Natural killer cell treated with Interleukin-12 subunit alpha and Interleukin-12 subunit beta and Interleukin-15 and Interleukin-18, amount 100 ng/mL, for 72 hours (primary cell): ENCODE results near the gene MAP3K6. TPM values are rescaled to one million over a fixed set of nuclear protein-coding genes. Genes with fewer than 3 reads are reported as not detected.
A peak's percentile ranks its signal among the peaks of the same experiment; 100 is the strongest.

Experiments used
- ATAC-seq, 2 donors: fragments of 150-1000 bp; cut with Tn5 transposase in 1 of 2; sonication (Bioruptor Pico), chemical (Tn5 transposase) in 1 of 2; 2 replicates each; pipeline ENCODE4 v1.10.0; 2021
- DNase-seq: peaks from one replicate; pipeline ENCODE4 v3.0.0; 2022; ENCODE audit warnings: low spot score
- H3K27ac Mint-ChIP-seq, 2 donors: 1 replicate in 1 of 2; 2 replicates in 1 of 2; pipeline ENCODE4 v1.8.0; 2022; ENCODE audit warnings: mixed read lengths in 2 of 2, mild to moderate bottlenecking in 1 of 2, moderate library complexity in 1 of 2
- H3K27me3 Mint-ChIP-seq, 2 donors: 1 replicate in 1 of 2; 2 replicates in 1 of 2; pipeline ENCODE4 v1.8.0; 2022; ENCODE audit warnings: mixed read lengths in 2 of 2
- H3K36me3 Mint-ChIP-seq: one replicate; pipeline ENCODE4 v1.8.0; 2022; ENCODE audit warnings: mixed read lengths
- H3K4me1 Mint-ChIP-seq, 2 donors: 1 replicate in 1 of 2; 2 replicates in 1 of 2; pipeline ENCODE4 v1.8.0; 2022; ENCODE audit warnings: low read depth in 2 of 2, mixed read lengths in 2 of 2, mild to moderate bottlenecking in 1 of 2
- H3K4me3 Mint-ChIP-seq: one replicate; pipeline ENCODE4 v1.8.0; 2022; ENCODE audit warnings: mixed read lengths
- H3K9me3 Mint-ChIP-seq: 2 replicates; pipeline ENCODE4 v1.8.0; 2022; ENCODE audit warnings: mixed read lengths
- total RNA-seq, 2 donors: library from RNA; stranded (reverse); gene quantifications; one replicate each; pipeline ENCODE4 v1.2.3, GENCODE V29; 2022

MAP3K6 gene
- total RNA-seq, 2 donors from 2014 or later = 8.5 TPM

DNA sequence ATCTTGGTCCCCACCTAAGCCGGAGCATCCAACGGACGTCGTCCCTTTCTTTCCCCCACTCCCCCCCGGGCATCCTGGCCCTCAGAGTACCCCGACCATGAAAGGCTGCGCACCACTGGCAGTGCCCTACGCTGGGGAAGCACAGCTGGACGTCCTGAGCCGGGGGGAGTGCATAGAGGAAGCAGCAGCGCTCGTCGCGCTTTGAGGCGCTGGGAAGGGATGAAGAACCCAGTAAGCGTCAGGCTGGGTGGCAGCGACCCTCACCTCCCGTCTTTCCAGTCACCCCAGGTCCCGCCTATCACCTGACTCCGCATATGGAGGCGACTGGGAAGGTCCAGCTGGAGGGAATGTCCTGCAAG lies 5.7 kb downstream of the MAP3K6 start:
- Mint-ChIP-seq H3K9me3 (no peaks in the 10 kb centered on the region), H3K4me3 (peak overlapping the region; percentile 80), H3K36me3 (no peaks in the 10 kb centered on the region), H3K27ac (no peak overlapping the region), H3K27me3 (no peaks in the 10 kb centered on the region), H3K4me1 (peaks cover 39 to 43% of the 10 kb centered on the region in 2 donors)
- no peak for ATAC-seq
- no peak for DNase-seq

DNA sequence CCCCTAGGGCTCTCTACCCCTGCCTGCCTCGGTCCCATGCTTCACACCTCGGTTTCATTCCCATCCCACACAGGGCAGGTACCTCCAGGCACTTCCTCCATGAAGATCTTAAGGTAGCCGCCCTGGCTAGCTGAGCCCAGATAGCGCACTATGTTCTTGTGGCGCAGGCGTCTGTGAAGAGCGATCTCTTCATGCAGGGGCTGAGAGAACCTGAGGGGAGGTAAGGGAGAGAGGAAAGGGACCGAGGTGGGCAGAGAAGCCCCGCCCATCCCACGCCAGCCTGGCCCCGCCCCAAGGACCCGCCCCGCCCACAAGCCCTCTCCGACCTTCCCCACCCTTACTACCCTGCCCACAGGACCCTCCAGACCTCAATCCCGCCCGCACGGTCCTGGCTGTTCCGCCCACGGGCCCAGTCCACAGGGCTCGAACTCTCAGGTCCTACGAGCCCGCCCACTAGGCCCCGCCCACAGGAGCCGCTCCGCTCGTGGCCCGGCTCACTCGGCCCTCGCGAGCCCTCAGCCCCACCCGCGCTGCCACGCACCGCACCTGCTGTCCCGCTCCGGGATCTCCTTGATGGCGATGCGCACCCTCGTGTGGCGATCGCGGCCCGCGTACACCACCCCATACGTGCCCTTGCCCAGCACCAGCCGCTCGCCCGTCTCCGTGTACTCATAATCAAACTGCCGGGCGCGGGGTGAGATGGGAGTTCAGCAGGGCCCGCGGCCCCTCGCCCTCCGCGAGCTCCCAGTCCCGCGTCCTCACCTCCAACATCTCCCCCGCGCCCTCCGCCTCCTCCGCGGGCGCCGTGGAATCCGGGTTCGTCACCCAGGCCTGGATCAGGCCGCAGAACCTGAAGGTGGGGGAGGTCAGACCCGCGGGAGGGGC lies 6.4 kb downstream of the MAP3K6 start:
- Mint-ChIP-seq H3K36me3 (no peaks in the 10 kb centered on the region), H3K27me3 (no peaks in the 10 kb centered on the region), H3K4me3 (peak overlapping the region; percentile 80), H3K4me1 (peaks cover 37 to 42% of the 10 kb centered on the region in 2 donors), H3K27ac (peak overlapping the region; percentile 27 to 51), H3K9me3 (no peaks in the 10 kb centered on the region)
- ATAC-seq = peak; percentile 18 to 40
- peak; percentile 70 for DNase-seq

DNA sequence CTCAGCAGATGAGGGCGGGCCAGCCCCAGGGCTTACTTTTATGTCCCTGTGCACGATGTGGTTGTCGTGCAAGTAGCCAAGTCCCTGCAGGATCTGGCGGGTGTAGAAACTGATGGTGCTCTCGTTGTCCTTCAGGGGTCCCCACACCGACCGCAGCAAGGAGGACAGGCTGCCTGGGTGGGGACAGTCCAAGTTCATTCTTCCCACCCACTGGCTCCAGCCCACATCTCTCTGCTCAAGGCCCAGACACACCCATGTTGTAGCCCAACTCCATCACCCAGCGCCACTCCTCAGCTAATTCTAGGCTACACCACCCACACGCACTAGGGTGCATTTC lies 7.0 kb downstream of the MAP3K6 start:
- DNase-seq (no peak), ATAC-seq (no peak)
- no peaks in the 10 kb centered on the region for H3K9me3 Mint-ChIP-seq
- no peaks in the 10 kb centered on the region for H3K36me3 Mint-ChIP-seq
- H3K4me1 Mint-ChIP-seq = peaks cover 34 to 38% of the 10 kb centered on the region in 2 donors
- H3K4me3 Mint-ChIP-seq = peak overlapping the region; percentile 80
- no peaks in the 10 kb centered on the region for H3K27me3 Mint-ChIP-seq
- peak overlapping the region; percentile 27 to 51 for H3K27ac Mint-ChIP-seq

GRCh38 chr1:27358928-27359313 lies 7.8 kb downstream of the MAP3K6 start:
- H3K27ac Mint-ChIP-seq = peak overlapping the region in 1 of 2 donors; percentile 16
- no peaks in the 10 kb centered on the region for H3K27me3 Mint-ChIP-seq
- H3K36me3 Mint-ChIP-seq = no peaks in the 10 kb centered on the region
- ATAC-seq (no peak), DNase-seq (no peak)
- peak overlapping the region; percentile 80 for H3K4me3 Mint-ChIP-seq
- peaks cover 29 to 30% of the 10 kb centered on the region in 2 donors for H3K4me1 Mint-ChIP-seq
- H3K9me3 Mint-ChIP-seq = no peaks in the 10 kb centered on the region

DNA sequence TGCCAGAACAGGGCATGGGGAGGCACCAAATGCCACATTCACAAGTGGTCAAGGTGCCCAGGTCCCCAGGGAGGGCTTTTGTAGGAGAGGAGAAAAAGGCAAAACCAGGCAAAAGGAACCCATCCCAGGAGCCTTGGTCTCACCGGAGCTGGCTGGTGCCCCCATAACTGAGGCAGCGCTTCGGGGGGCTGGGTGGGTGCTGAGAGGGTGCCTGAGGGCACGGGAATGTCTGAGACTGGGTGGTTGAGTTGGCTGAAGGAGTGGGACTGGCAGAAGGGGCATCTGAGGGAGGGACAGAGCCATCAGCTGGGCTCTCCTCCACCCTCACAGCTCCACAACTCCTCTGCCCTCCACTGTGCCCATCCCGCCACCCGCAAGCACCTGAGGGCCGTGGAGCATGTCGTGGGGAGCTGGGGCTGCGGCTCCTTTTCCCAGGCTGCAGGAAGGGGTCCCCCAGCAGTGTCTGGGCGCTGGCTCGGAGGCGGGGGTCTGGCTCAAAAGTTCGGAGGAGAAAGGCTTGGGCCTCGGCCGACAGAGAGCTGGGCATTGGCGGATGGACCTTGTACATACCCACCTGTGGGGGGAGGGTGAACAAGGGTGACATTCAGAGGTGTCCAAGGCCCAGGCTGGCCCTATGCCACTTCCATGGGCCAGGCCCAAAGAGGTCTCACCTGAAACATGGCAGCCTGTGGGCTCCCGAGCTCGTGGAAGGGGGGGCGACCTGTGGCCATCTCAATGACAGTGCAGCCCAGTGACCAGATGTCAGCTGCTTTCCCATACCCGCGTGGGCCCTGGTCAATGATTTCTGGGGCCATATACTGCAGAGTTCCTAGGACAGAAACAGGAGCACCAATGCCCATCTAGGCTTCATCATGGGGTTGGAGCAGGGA lies 8.5 kb downstream of the MAP3K6 start:
- Mint-ChIP-seq H3K4me1 (peaks cover 29 to 30% of the 10 kb centered on the region in 2 donors), H3K9me3 (no peaks in the 10 kb centered on the region), H3K27ac (peak overlapping the region; percentile 16 to 67), H3K36me3 (no peaks in the 10 kb centered on the region), H3K4me3 (peak overlapping the region; percentile 66), H3K27me3 (no peaks in the 10 kb centered on the region)
- no peak for ATAC-seq
- DNase-seq = no peak

DNA sequence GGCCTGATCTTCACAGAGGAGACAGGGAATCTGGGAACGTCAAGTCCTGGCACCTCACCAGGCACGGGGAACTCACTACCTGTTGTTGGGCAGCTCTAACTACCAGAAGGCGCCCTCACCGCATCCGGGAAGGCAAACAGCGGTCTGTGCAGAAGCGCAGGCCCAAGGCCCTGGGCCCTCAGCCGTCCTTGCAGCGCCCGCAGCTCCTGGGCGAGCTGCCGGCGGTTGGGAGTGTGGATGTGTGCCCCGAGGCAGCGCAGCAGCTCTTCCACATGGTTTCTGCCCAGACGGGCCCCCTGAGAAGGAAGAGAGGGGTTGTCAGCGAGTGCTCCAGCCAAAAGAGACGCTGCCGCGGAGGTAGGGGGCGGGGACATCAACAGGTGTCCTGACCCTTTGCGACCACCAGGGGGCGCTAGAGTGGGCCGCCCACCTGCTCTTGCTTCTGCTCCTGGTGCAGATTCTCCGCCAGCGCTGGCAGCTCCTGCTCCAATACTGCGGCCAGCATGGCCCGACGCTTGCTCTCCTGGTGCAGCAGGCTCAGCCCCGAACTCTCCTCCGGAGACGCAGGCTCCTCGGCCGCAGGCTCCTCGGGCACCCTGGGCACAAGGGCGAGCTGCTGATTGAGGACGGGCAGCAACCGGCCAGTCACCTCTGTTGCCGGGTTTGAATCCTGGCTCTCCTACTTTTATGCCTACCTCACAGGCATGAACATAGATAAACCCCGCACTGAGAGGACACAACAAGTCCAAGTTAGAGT lies 9.3 kb downstream of the MAP3K6 start:
- no peaks in the 10 kb centered on the region for H3K36me3 Mint-ChIP-seq
- no peaks in the 10 kb centered on the region for H3K9me3 Mint-ChIP-seq
- H3K27me3 Mint-ChIP-seq = no peaks in the 10 kb centered on the region
- peak overlapping the region; percentile 66 for H3K4me3 Mint-ChIP-seq
- H3K27ac Mint-ChIP-seq = peak overlapping the region; percentile 67 to 80
- DNase-seq (peak; percentile 79), ATAC-seq (peak; percentile 72 to 75)
- peaks cover 29 to 30% of the 10 kb centered on the region in 2 donors for H3K4me1 Mint-ChIP-seq

- Mint-ChIP-seq H3K4me1 (peaks cover 29 to 30% of the 10 kb centered on the region in 2 donors), H3K36me3 (no peaks in the 10 kb centered on the region), H3K27ac (peak overlapping the region; percentile 67 to 80), H3K4me3 (peak overlapping the region; percentile 66), H3K9me3 (no peaks in the 10 kb centered on the region), H3K27me3 (no peaks in the 10 kb centered on the region)
- ATAC-seq = peak; percentile 72 to 87
- peak; percentile 82 for DNase-seq
These were observed 10.0 kb downstream of the MAP3K6 start for GRCh38 chr1:27356619-27357280.

DNA sequence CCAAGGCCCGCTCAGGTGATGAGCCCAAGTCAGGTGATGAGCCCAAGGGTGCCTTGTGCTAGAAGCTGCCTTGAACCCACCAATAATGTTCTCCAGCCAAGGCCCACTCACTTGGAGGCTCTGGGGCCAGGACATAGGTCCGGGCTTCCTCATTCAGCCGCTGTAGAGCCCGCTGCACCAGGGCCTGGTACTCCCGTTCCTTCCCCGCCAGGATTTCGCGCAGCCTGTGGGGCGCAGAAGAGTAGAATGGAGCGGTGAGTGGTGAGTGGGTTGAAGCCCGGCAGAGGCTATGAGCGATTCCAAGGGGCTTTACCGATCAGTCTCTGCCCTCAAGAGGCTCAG lies 10.5 kb downstream of the MAP3K6 start:
- Mint-ChIP-seq H3K4me3 (peak overlapping the region; percentile 66), H3K36me3 (no peaks in the 10 kb centered on the region), H3K9me3 (no peaks in the 10 kb centered on the region), H3K27me3 (no peaks in the 10 kb centered on the region), H3K4me1 (peaks cover 29 to 30% of the 10 kb centered on the region in 2 donors), H3K27ac (peak overlapping the region; percentile 67 to 80)
- ATAC-seq (no peak), DNase-seq (no peak)

- H3K4me1 Mint-ChIP-seq = peaks cover 29 to 30% of the 10 kb centered on the region in 2 donors
- peak overlapping the region; percentile 66 for H3K4me3 Mint-ChIP-seq
These were observed 11.1 kb downstream of the MAP3K6 start for GRCh38 chr1:27355683-27356082.

DNA sequence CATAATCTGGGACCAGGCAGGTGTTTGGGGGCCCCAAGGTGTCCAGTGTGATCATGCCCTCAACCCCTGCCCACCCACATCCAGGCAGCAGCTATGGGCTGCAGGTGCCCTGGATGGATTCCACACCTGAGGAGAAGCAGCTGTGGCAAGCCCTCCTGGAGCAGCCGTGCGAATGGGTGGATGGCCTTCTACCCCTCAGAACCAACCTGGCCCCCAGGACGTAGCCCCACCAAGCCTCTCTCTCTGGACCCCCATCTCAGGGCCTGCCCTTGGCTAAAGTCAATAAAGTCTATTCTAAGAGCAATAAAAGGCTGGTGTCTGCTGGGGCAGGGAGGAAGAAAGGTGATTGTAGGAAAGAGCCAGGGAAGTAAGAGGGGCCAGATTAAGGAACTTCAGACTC lies 13.1 kb downstream of the MAP3K6 start:
- no peak for ATAC-seq
- H3K36me3 Mint-ChIP-seq = no peaks in the 10 kb centered on the region
- peaks cover 11 to 14% of the 10 kb centered on the region in 2 donors for H3K4me1 Mint-ChIP-seq
- H3K27ac Mint-ChIP-seq = peak overlapping the region in 1 of 2 donors; percentile 39
- H3K4me3 Mint-ChIP-seq = no peak overlapping the region
- no peak for DNase-seq
- H3K9me3 Mint-ChIP-seq = no peaks in the 10 kb centered on the region
- H3K27me3 Mint-ChIP-seq = no peaks in the 10 kb centered on the region

More at GRCh38 chr1:27355683-27356082, 11.1 kb downstream of the MAP3K6 start:
- Mint-ChIP-seq H3K36me3 (no peaks in the 10 kb centered on the region), H3K27ac (peak overlapping the region; percentile 67 to 80), H3K9me3 (no peaks in the 10 kb centered on the region), H3K27me3 (no peaks in the 10 kb centered on the region)
- ATAC-seq (no peak), DNase-seq (no peak)

DNA sequence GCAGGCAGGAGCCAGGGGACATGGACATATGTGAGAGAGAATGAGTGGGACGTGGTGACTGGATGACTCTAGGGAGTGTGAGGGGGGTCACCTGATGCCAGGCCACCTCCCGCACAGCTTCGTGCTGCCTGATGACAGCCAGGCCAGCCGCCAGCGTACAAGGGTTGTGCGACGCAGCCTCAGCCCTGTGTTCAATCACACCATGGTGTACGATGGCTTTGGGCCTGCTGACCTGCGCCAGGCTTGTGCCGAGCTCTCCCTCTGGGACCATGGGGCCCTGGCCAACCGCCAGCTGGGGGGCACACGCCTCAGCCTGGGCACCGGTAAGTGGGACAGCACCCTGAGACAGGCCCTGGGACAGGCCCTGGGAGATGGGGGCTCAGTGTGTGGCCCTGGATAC lies 13.6 kb downstream of the MAP3K6 start:
- Mint-ChIP-seq H3K36me3 (no peaks in the 10 kb centered on the region), H3K4me1 (peaks cover 11 to 14% of the 10 kb centered on the region in 2 donors), H3K27me3 (no peaks in the 10 kb centered on the region), H3K27ac (peak overlapping the region in 1 of 2 donors; percentile 83), H3K9me3 (no peaks in the 10 kb centered on the region), H3K4me3 (no peak overlapping the region)
- ATAC-seq (no peak), DNase-seq (no peak)

DNA sequence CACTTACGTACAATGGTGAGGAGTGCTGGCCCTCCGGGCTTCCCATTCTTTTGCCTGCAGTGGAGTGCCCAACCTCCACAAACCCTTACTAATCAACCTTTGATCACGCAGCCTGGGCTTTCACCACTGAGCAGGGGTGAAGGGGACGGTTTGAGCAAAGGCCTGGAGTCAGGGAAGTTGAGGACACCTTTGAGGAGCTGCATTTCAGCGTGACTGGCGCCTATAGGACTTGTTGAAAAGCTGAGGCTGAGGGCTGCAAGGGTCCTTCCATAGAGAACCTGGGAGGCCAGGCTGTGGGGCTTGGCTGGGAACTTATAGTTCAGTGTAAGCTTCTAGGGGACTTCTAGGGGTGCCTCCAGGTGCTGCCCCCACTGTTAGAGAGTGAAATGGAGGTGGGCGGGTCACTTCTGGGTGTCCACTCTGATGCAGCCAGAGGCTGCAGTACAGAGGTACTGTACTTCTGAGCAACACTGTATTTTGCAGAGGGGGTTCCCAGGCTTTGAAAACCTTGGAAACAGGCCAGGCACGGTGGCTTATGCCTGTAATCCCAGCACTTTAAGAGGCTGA lies 15.1 kb downstream of the MAP3K6 start:
- Mint-ChIP-seq H3K27me3 (no peaks in the 10 kb centered on the region), H3K36me3 (no peaks in the 10 kb centered on the region), H3K27ac (no peak overlapping the region), H3K9me3 (no peaks in the 10 kb centered on the region), H3K4me3 (no peak overlapping the region), H3K4me1 (peaks cover 7 to 14% of the 10 kb centered on the region in 2 donors)
- no peak for ATAC-seq
- no peak for DNase-seq
